ENCODE results near the gene PLXNA4.

GRCh38 chr7:132424821-132425724 is 151.2 kb downstream of the PLXNA4 start:
- TF ChIP-seq POLR2A (IDR thresholded peaks at IDR 0.05; ENCODE audit: low read depth, low read length) = no peak
- no peak for TF ChIP-seq POLR2AphosphoS5 (IDR thresholded peaks at IDR 0.05; ENCODE audit: low read depth, low read length)
- no peak for TF ChIP-seq TAF1 (IDR thresholded peaks at IDR 0.05; ENCODE audit: low read depth, low read length)
- no peak for TF ChIP-seq POU2F2 (IDR thresholded peaks at IDR 0.05; ENCODE audit: low read depth, low read length)
